Fibroblast of pulmonary artery (primary cell): ENCODE data around the gene PCDH9.

Experiments used
- DNase-seq: peaks from one replicate; pipeline ENCODE4 v3.0.0-alpha.2; 2010; ENCODE audit warnings: low read depth
- H3K4me3 ChIP-seq: replicated peaks from 2 replicates; pipeline ENCODE4 v1.5.1; 2011; ENCODE audit warnings: low read depth, mild to moderate bottlenecking, control low read depth, low read length, moderate library complexity
- TF ChIP-seq, protein P1 (sequence below): IDR thresholded peaks from 2 replicates; pipeline ENCODE4 v1.5.1; 2011; ENCODE audit warnings: mild to moderate bottlenecking, control low read depth, low read length, inconsistent platforms; ENCODE audit errors: missing control alignments

The PCDH9 gene

DNA sequence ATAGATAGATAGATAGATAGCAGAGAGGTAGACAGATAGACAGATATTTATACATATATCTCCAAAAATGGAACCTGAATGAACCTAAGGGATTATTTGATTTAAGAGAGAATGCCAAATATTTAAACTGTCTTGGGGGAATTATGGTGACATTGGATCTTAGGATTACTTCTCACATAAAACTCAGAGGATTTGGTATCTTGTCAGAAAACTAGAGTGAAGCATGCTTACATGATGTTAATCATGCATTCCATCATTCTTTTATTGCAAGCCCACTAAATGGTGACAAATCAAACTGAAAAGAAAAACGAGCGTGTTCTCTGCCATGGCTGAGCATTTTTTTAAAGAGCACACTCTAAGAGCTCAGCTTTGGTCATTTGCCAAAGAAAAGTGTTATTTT, 165.2 kb downstream of the PCDH9 start:
- no peak overlapping the region for H3K4me3 ChIP-seq
- DNase-seq, result no peak
- TF ChIP-seq, protein P1, sequence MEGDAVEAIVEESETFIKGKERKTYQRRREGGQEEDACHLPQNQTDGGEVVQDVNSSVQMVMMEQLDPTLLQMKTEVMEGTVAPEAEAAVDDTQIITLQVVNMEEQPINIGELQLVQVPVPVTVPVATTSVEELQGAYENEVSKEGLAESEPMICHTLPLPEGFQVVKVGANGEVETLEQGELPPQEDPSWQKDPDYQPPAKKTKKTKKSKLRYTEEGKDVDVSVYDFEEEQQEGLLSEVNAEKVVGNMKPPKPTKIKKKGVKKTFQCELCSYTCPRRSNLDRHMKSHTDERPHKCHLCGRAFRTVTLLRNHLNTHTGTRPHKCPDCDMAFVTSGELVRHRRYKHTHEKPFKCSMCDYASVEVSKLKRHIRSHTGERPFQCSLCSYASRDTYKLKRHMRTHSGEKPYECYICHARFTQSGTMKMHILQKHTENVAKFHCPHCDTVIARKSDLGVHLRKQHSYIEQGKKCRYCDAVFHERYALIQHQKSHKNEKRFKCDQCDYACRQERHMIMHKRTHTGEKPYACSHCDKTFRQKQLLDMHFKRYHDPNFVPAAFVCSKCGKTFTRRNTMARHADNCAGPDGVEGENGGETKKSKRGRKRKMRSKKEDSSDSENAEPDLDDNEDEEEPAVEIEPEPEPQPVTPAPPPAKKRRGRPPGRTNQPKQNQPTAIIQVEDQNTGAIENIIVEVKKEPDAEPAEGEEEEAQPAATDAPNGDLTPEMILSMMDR, result no peak

DNA sequence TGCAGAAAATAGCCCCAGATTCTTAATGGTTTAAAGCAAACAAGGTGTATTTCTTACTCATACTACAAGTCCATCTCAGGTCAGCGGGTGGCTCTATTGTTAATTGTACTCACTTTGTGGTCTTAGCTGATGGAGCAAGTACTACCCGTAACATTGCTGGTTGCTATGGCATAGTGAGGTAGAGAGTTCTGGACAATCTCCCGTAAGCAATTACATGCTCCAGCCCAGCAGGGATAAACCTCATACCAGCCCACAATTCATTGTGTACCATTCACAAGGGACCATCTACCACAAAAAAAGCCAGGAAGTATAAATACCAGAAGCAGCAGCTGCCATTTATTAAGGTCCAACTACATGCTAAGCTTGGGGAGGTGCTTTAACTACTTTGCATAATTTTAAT, 167.1 kb downstream of the PCDH9 start:
- TF ChIP-seq, protein P1, result no peak
- no peak for DNase-seq
- no peak overlapping the region for H3K4me3 ChIP-seq

DNA sequence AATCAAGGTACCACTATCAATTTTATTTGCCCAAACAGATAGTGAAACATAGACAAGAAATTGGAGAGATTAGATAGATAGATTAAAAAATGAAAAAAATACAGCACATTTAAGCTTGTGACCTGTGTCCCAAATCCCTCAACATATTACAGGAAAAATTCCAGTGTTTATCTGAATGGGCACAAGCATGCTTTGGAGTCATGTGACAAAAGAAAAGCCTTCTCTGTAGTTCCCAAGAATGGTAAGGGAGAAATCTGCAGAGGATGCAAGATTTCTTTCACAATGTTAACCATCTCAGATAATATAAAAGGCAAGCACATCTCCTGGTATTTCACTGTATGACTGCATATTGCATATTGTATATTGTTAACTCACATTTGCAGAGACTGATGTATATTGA, 168.0 kb downstream of the PCDH9 start:
- TF ChIP-seq, protein P1, result no peak
- peak; percentile 25 for DNase-seq
- H3K4me3 ChIP-seq, result no peak overlapping the region

DNA sequence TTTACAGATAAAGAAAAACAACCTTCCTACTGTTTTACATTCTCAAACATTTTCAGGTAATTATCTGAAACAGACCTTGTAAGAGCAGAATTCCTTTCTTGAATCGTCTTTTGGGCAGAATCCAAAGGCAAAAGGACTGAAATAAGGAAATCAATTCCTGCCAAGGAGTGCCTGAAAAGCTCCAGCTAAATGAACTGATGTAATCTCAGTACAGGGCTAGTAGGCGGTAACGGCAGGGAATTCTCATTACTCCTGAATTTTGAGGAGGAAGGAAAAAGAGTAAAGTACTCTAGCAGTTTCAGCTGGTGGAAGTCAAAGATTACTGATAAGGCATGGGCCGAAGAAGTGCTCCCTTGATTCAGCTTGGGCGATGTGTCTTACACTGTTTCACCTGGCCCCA, 168.4 kb downstream of the PCDH9 start:
- TF ChIP-seq, protein P1, result no peak
- peak; percentile 37 for DNase-seq
- H3K4me3 ChIP-seq, result no peak overlapping the region

DNA sequence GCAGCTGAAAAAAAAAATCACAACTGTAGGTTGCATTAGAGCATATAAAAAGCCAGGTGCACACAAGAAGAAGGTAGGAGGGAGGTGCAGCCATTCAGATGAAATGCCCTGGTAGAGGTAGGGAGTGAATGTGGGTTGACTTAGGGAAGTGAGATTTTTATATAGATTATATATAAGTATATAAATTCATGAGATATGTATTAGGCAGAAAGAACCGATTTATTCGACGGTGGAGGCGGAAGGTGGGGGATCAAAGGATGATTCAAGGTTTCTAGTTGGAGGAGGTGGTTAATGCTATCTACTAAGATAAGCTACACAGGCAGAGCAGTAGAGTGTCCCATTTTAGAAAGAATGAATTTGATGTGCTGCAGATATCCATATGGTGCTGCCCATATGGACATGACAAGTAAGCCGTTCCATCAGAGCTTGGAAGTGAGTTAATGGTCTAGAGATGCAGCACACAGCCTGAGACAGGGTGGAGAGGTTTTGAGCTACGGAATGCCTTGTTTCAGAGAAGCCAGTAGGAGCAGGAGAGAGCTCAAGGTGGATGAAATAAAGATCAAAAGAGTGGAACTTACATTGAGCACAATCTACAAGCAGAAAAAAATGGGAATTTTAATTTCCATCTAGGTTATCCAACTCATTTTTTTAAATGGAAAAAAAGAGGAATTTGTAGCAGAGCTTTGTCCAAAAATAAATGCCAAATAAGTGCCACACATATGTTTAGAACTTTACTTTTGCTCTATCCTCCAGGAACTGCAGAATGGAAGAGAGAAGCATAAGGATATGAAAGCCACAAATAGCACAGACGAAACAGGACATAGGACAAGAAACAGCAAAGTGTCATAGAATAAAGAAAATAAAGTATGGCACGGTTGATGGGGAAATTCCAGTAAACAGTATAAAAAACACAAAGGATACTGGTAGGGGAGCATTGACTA, 177.3 kb downstream of the PCDH9 start:
- TF ChIP-seq, protein P1, result no peak
- no peak for DNase-seq
- H3K4me3 ChIP-seq, result no peak overlapping the region

DNA sequence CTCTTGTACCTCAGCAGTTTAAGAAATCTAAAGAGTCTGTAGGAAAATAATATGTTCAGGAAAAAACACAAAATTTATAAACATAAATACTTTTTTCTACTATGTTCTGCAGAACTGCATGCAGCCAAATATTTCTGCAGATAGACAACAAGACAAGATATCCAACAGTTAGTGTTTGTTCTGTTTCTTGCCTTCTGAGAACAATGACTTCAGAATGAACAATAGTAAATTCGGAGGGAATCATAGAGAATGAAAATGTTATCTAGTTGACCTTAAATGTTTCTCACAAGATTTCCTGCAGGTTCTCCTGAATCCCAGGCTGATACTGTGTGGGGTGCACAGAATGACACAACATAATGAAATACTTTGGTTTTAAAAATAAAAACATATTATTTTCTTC, 180.4 kb downstream of the PCDH9 start:
- peak; percentile 14 for DNase-seq
- no peak overlapping the region for H3K4me3 ChIP-seq
- TF ChIP-seq, protein P1, result no peak

DNA sequence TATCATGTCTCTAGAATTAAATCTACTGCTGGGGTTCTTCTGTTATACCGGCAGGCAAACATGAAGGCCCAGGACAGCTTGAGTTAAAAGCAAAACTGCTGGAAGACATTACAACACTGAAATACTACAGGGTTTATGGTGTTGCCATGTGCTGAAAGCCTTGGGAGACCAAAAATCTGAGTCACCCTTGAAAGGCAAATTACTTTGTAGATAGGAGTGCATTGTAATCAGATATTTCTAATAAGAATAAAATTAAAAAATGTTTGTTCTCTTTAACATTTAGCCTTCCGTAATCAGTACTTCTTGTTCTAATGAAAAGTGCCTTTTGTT, 181.3 kb downstream of the PCDH9 start:
- peak; percentile 89 for DNase-seq
- H3K4me3 ChIP-seq, result no peak overlapping the region

More for the DNA sequence above, 181.3 kb downstream of the PCDH9 start:
- TF ChIP-seq, protein P1, result no peak
